Measurements from ENCODE around the gene EPB41L1. TPM values are rescaled to one million over a fixed set of nuclear protein-coding genes. Genes with fewer than 3 reads are reported as not detected.

Gene EPB41L1
- polyA plus RNA-seq, 3 donors = 0.05 TPM; not detected in 2

DNA sequence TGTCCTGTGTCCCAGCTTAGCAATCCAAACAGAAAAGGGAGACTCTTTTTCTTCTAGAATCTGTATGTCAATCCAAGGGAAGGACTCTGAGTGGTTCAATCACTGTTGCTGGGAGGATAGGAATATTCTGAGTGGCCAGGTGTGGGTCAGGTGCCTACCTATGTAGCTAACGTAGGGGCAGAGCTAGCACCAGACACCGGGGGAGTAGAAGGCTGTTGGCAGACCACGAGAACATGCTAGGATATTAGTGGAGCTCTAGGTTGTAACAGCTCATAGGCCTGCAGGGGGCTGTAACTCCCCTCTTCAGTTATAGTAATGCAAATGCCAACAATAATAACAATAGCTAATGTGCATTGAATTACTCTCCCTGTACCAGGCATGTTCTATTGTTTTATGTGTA is 39.8 kb upstream of the EPB41L1 start:
- Histone ChIP-seq H3K4me1 (ENCODE audit: control insufficient read depth in 1 of 2, insufficient read depth in 2 of 2, low read length in 2 of 2) (peaks cover 30 to 32% of the 10 kb centered on the region in 2 donors), H3K79me2 (ENCODE audit: insufficient read depth, low read length) (no peaks in the 10 kb centered on the region), H3K27me3 (ENCODE audit: control insufficient read depth in 2 of 2, insufficient read depth in 2 of 2, low read length in 2 of 2) (no peaks in the 10 kb centered on the region), H3K4me3 (replicated peaks in 1 of 3; ENCODE audit: low read depth in 2 of 3, low read length in 3 of 3) (no peak overlapping the region), H3K36me3 (replicated peaks in 1 of 2; ENCODE audit: control insufficient read depth in 1 of 2, insufficient read depth in 2 of 2, low read length in 2 of 2) (no peaks in the 10 kb centered on the region), H3K9ac (ENCODE audit: insufficient read depth, low read length, poor library complexity, severe bottlenecking) (no peak overlapping the region), H3K4me2 (replicated peaks; ENCODE audit: extremely low read depth, low read length, poor library complexity, severe bottlenecking) (no peak overlapping the region), H2AFZ (ENCODE audit: insufficient read depth, low read depth, low read length, poor library complexity, severe bottlenecking) (no peak overlapping the region), H3K27ac (ENCODE audit: low read depth in 1 of 2, low read length in 2 of 2) (no peak overlapping the region), H4K20me1 (ENCODE audit: insufficient read depth, low read length) (no peaks in the 10 kb centered on the region), H3K9me3 (replicated peaks in 1 of 2; ENCODE audit: control insufficient read depth in 1 of 2, insufficient read depth in 1 of 2, low read length in 2 of 2) (no peaks in the 10 kb centered on the region)
- WGBS (ENCODE audit: insufficient coverage) = 100% methylated on average over 2 of the region's 3 CpGs
- peaks cover 44% of the 10 kb centered on the region for H3K4me1 Mint-ChIP-seq
- H3K36me3 Mint-ChIP-seq = no peaks in the 10 kb centered on the region
- peaks cover 0 to 4% (median 0%) of the 10 kb centered on the region in 7 donors for H3K9me3 Mint-ChIP-seq
- H3K4me3 Mint-ChIP-seq = no peak overlapping the region
- TF ChIP-seq, protein P1, sequence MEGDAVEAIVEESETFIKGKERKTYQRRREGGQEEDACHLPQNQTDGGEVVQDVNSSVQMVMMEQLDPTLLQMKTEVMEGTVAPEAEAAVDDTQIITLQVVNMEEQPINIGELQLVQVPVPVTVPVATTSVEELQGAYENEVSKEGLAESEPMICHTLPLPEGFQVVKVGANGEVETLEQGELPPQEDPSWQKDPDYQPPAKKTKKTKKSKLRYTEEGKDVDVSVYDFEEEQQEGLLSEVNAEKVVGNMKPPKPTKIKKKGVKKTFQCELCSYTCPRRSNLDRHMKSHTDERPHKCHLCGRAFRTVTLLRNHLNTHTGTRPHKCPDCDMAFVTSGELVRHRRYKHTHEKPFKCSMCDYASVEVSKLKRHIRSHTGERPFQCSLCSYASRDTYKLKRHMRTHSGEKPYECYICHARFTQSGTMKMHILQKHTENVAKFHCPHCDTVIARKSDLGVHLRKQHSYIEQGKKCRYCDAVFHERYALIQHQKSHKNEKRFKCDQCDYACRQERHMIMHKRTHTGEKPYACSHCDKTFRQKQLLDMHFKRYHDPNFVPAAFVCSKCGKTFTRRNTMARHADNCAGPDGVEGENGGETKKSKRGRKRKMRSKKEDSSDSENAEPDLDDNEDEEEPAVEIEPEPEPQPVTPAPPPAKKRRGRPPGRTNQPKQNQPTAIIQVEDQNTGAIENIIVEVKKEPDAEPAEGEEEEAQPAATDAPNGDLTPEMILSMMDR (IDR thresholded peaks at IDR 0.05) = no peak
- peaks cover 2 to 12% (median 4%) of the 10 kb centered on the region in 3 donors for H3K27me3 Mint-ChIP-seq (ENCODE audit: low read depth in 3 of 3)
- intact Hi-C loops (cut with micrococcal nuclease) = no loop called here
- no peak overlapping the region for H3K27ac Mint-ChIP-seq
- DNase-seq = no peak

DNA sequence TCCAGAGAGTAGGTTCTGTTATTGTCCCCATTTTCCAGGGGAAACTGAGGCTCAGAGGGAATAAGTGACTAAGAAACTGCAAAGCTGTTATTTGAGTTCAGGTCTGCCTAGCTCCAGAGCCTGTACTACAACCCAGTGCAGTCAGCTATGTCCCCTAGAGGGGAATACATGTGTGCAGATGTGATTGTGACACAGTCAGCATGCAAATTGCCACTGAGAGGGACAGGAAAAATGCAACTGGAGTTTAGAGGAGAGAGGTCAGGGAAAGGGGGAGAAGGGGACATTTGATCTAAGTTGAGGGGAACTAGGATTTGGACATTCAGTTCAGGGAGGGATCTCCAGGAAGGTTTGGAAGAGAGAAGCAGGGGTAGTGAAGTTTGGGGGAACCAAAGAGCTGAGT is 38.6 kb upstream of the EPB41L1 start:
- TF ChIP-seq, protein P1 (IDR thresholded peaks at IDR 0.05) = no peak
- Mint-ChIP-seq H3K36me3 (no peaks in the 10 kb centered on the region), H3K9me3 (peaks cover 0 to 4% (median 0%) of the 10 kb centered on the region in 7 donors), H3K4me1 (peaks cover 37% of the 10 kb centered on the region), H3K27me3 (ENCODE audit: low read depth in 3 of 3) (peaks cover 2 to 10% (median 5%) of the 10 kb centered on the region in 3 donors), H3K4me3 (no peak overlapping the region), H3K27ac (no peak overlapping the region)
- Histone ChIP-seq H4K20me1 (ENCODE audit: insufficient read depth, low read length) (no peaks in the 10 kb centered on the region), H3K27me3 (ENCODE audit: control insufficient read depth in 2 of 2, insufficient read depth in 2 of 2, low read length in 2 of 2) (no peaks in the 10 kb centered on the region), H3K79me2 (ENCODE audit: insufficient read depth, low read length) (no peaks in the 10 kb centered on the region), H3K9ac (ENCODE audit: insufficient read depth, low read length, poor library complexity, severe bottlenecking) (no peak overlapping the region), H3K27ac (ENCODE audit: low read depth in 1 of 2, low read length in 2 of 2) (no peak overlapping the region), H3K4me2 (replicated peaks; ENCODE audit: extremely low read depth, low read length, poor library complexity, severe bottlenecking) (no peak overlapping the region), H2AFZ (ENCODE audit: insufficient read depth, low read depth, low read length, poor library complexity, severe bottlenecking) (no peak overlapping the region), H3K4me1 (ENCODE audit: control insufficient read depth in 1 of 2, insufficient read depth in 2 of 2, low read length in 2 of 2) (peaks cover 26 to 27% of the 10 kb centered on the region in 2 donors), H3K9me3 (replicated peaks in 1 of 2; ENCODE audit: control insufficient read depth in 1 of 2, insufficient read depth in 1 of 2, low read length in 2 of 2) (no peaks in the 10 kb centered on the region), H3K36me3 (replicated peaks in 1 of 2; ENCODE audit: control insufficient read depth in 1 of 2, insufficient read depth in 2 of 2, low read length in 2 of 2) (no peaks in the 10 kb centered on the region), H3K4me3 (replicated peaks in 1 of 3; ENCODE audit: low read depth in 2 of 3, low read length in 3 of 3) (no peak overlapping the region)
- no peak for DNase-seq
- intact Hi-C loops (cut with micrococcal nuclease) = no loop called here

All from CD14-positive monocyte (primary cell).